NCI-H187 treated with DMSO at 0.1 percent for 48 hours (cell line): ENCODE data around the gene NECAB2.

Source experiments
- DNase-seq: peaks from one replicate; lab custom pipeline; 2025; lab: John Stamatoyannopoulos, UW

NECAB2 gene

GRCh38 chr16:84024854-84025253 is 56.8 kb downstream of the NECAB2 start:
- no peak for DNase-seq

- DNase-seq = no peak
Measured at GRCh38 chr16:84026606-84027005, 58.6 kb downstream of the NECAB2 start.

- no peak for DNase-seq
Measured at GRCh38 chr16:84027625-84028024, 59.6 kb downstream of the NECAB2 start.

- DNase-seq = no peak
Measured at GRCh38 chr16:84029297-84030047, 61.4 kb downstream of the NECAB2 start.

GRCh38 chr16:84031556-84031955 is 63.5 kb downstream of the NECAB2 start:
- no peak for DNase-seq

- no peak for DNase-seq
Measured at GRCh38 chr16:84032458-84033178, 64.6 kb downstream of the NECAB2 start.

- no peak for DNase-seq
Measured at GRCh38 chr16:84033251-84034195, 65.5 kb downstream of the NECAB2 start.

GRCh38 chr16:84034516-84034915 is 66.5 kb downstream of the NECAB2 start:
- no peak for DNase-seq

- DNase-seq = no peak
Measured at GRCh38 chr16:84036131-84036530, 68.1 kb downstream of the NECAB2 start.

- DNase-seq = no peak
Measured at GRCh38 chr16:84036982-84037425, 69.0 kb downstream of the NECAB2 start.

- no peak for DNase-seq
Measured at GRCh38 chr16:84038469-84038868, 70.4 kb downstream of the NECAB2 start.

GRCh38 chr16:84039696-84040095 is 71.7 kb downstream of the NECAB2 start:
- no peak for DNase-seq

GRCh38 chr16:84040226-84040822 is 72.3 kb downstream of the NECAB2 start:
- no peak for DNase-seq

- DNase-seq = no peak
Measured at GRCh38 chr16:84040823-84041820, 73.1 kb downstream of the NECAB2 start.

- no peak for DNase-seq
Measured at GRCh38 chr16:84041881-84042280, 73.8 kb downstream of the NECAB2 start.

- no peak for DNase-seq
Measured at GRCh38 chr16:84042308-84042878, 74.3 kb downstream of the NECAB2 start, which contains the start of gene SLC38A8. Gene SLC38A8 (minus strand): TSS chr16:84042795. CDS start chr16:84042157, 638 bp downstream.

- peak; percentile 60 for DNase-seq
Measured at GRCh38 chr16:84042879-84043485, 74.9 kb downstream of the NECAB2 start.

GRCh38 chr16:84043486-84044117 is 75.6 kb downstream of the NECAB2 start:
- DNase-seq = no peak

GRCh38 chr16:84044118-84044488 is 76.1 kb downstream of the NECAB2 start:
- no peak for DNase-seq
